HEK293T (cell line): ENCODE measurements around the gene ART5.
"Not testable (repeated sequence)": the region's sequence is repeated elsewhere in the genome, so short reads cannot be mapped to it uniquely, and the experiment has no call there.

Experiments used
- CTCF ChIA-PET: fragments of 350-600 bp; formaldehyde crosslinking; extraction: SDS; loops from one replicate; lab custom pipeline; 2021; ENCODE audit warnings: antibody characterized with exemption, inconsistent platforms; lab: Yijun Ruan, JAX
- POLR2A ChIA-PET: fragments of 350-600 bp; formaldehyde crosslinking; extraction: SDS; loops from one replicate; lab custom pipeline; 2020; ENCODE audit warnings: antibody characterized with exemption, inconsistent platforms; lab: Yijun Ruan, JAX
- DNase-seq: peaks from one replicate; pipeline ENCODE4 v3.0.0; 2012; ENCODE audit warnings: mixed read lengths; ENCODE audit errors: extremely low spot score
- ARNT ChIP-seq: fragments of 450-650 bp; IDR thresholded peaks from 2 replicates; pipeline ENCODE4 v1.6.1; 2017; ENCODE audit warnings: mild to moderate bottlenecking
- BHLHE40 ChIP-seq: fragments of 450-650 bp; IDR thresholded peaks from 2 replicates; pipeline ENCODE4 v1.6.1; 2016; ENCODE audit warnings: mild to moderate bottlenecking, moderate library complexity, borderline replicate concordance
- CTBP1 ChIP-seq: fragments of 450-650 bp; IDR thresholded peaks from 2 replicates; pipeline ENCODE4 v1.6.1; 2016; ENCODE audit warnings: borderline replicate concordance
- ELF4 ChIP-seq: fragments of 450-650 bp; IDR thresholded peaks from 2 replicates; pipeline ENCODE4 v1.6.1; 2017; ENCODE audit warnings: antibody characterized with exemption
- FOXA1 ChIP-seq: fragments of 450-650 bp; IDR thresholded peaks from 2 replicates; pipeline ENCODE4 v1.6.1; 2016; ENCODE audit warnings: mild to moderate bottlenecking
- FOXK2 ChIP-seq: fragments of 450-650 bp; IDR thresholded peaks from 2 replicates; pipeline ENCODE4 v1.6.1; 2016; ENCODE audit warnings: mild to moderate bottlenecking
- FOXM1 ChIP-seq: fragments of 450-650 bp; IDR thresholded peaks from 2 replicates; pipeline ENCODE4 v1.6.1; 2017; ENCODE audit warnings: mild to moderate bottlenecking, borderline replicate concordance
- HDGF ChIP-seq: fragments of 450-650 bp; IDR thresholded peaks from 2 replicates; pipeline ENCODE4 v1.6.1; 2017; ENCODE audit warnings: antibody characterized with exemption, borderline replicate concordance
- L3MBTL2 ChIP-seq: fragments of 450-650 bp; conservative IDR thresholded peaks from 2 replicates; pipeline ENCODE4 v1.6.1; 2016; ENCODE audit warnings: mild to moderate bottlenecking
- LEF1 ChIP-seq: fragments of 450-650 bp; IDR thresholded peaks from 2 replicates; pipeline ENCODE4 v1.6.1; 2017; ENCODE audit warnings: mild to moderate bottlenecking, borderline replicate concordance
- NFRKB ChIP-seq: fragments of 450-650 bp; IDR thresholded peaks from 2 replicates; pipeline ENCODE4 v1.6.1; 2016; ENCODE audit warnings: mild to moderate bottlenecking, moderate library complexity
- PKNOX1 ChIP-seq: fragments of 450-650 bp; IDR thresholded peaks from 2 replicates; pipeline ENCODE4 v1.6.1; 2016
- SP1 ChIP-seq: fragments of 450-650 bp; IDR thresholded peaks from 2 replicates; pipeline ENCODE4 v1.6.1; 2017
- SUZ12 ChIP-seq: fragments of 450-650 bp; IDR thresholded peaks from 2 replicates; pipeline ENCODE4 v1.6.1; 2016; ENCODE audit warnings: mild to moderate bottlenecking
- TARDBP ChIP-seq: fragments of 450-650 bp; IDR thresholded peaks from 2 replicates; pipeline ENCODE4 v1.6.1; 2016
- ZNF384 ChIP-seq: fragments of 450-650 bp; IDR thresholded peaks from 2 replicates; pipeline ENCODE4 v1.6.1; 2016

The ART5 gene

DNA sequence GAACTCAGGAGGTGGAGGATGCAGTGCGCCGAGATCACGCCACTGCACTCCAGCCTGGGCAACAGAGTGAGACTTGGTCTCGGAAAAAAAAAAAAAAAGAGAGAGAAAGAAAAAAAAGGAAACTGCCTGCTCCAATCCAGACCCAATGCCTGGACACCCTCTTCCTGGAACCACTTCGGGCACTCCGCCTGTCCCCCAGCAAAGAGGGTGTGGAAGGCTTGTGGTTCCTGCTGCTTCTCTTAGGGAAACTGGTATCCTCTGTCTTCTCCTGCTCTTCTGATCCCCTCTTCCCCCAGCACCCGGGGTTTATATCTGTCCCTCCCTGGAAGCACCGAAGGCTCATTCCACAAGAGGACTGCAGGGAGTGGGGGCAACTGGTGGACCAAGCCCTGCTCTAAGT is 16.5 kb upstream of the ART5 start:
- ChIA-PET CTCF (no interaction called here), POLR2A (no interaction called here)
- DNase-seq: no peak
- TF ChIP-seq FOXK2: no peak
- TF ChIP-seq ELF4: no peak
- TF ChIP-seq NFRKB: no peak
- TF ChIP-seq HDGF: no peak
- TF ChIP-seq FOXA1: no peak
- no peak for TF ChIP-seq SUZ12
- no peak for TF ChIP-seq LEF1
- no peak for TF ChIP-seq SP1
- TF ChIP-seq TARDBP: no peak
- TF ChIP-seq PKNOX1: no peak
- TF ChIP-seq ZNF384: no peak
- no peak for TF ChIP-seq BHLHE40
- TF ChIP-seq ARNT: no peak
- no peak for TF ChIP-seq CTBP1
- no peak for TF ChIP-seq FOXM1
- TF ChIP-seq L3MBTL2: no peak

DNA sequence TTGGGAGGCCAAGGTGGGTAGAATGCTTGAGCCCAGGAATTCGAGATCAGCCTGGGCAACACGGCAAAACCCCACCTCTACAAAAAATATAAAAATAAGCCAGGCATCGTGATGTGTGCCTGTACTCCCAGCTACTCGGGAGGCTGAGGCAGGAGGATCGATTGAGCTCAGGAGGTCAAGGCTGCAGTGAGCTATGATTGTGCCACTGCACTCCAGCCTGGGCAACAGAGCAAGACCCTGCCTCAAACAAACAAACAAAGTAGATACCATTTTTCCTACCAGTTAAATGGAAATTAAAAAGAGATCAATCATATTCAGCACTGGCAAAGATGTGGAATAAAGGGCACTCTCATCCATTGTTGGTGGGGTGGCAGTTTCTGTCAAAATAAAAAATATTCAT is 15.5 kb upstream of the ART5 start:
- DNase-seq, POLR2A ChIA-PET, CTCF ChIA-PET: not testable (repeated sequence)

GRCh38 chr11:3655547-3655946 is 13.8 kb upstream of the ART5 start:
- peak; percentile 62 for TF ChIP-seq L3MBTL2
- no peak for TF ChIP-seq SUZ12
- ChIA-PET POLR2A (interaction anchor here (1.2 kb wide), 1 partner anchor 12 kb away, joined by 4 read pairs; no protein-coding TSS in a partner anchor), CTCF (no interaction called here)
- no peak for DNase-seq

- CTCF ChIA-PET, DNase-seq, POLR2A ChIA-PET: not testable (repeated sequence)
These were observed 10.7 kb upstream of the ART5 start for GRCh38 chr11:3652514-3652913.

DNA sequence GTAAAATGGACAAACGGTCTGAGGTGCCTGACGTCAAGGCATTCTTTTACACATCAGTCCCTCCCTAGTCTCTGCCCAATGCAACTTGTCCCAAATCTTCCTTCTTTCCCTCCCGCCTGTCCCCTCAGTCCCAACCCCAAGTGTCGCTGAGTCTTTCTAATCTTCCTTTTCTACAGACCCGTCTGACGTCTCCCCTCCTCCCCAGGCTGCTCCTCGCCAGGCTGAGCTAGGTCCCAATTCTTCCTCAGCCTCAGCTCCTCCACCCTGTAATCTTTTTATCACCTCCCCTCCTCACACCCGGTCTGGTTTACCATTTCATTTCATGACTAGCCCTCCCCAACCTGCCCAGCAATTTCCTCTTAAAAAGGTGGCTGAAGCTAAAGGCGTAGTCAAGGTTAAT is 7.6 kb upstream of the ART5 start:
- DNase-seq, CTCF ChIA-PET, POLR2A ChIA-PET: not testable (repeated sequence)

- POLR2A ChIA-PET, CTCF ChIA-PET, DNase-seq: not testable (repeated sequence)
These were observed 7.1 kb upstream of the ART5 start for GRCh38 chr11:3648843-3649242.

- TF ChIP-seq ZNF384: no peak
- TF ChIP-seq BHLHE40: no peak
- no peak for TF ChIP-seq SUZ12
- no peak for TF ChIP-seq PKNOX1
- no peak for TF ChIP-seq TARDBP
- no peak for TF ChIP-seq FOXA1
- no peak for TF ChIP-seq FOXM1
- TF ChIP-seq HDGF: no peak
- TF ChIP-seq SP1: no peak
- no peak for TF ChIP-seq LEF1
- TF ChIP-seq ELF4: no peak
- CTCF ChIA-PET: no interaction called here
These were observed 3.8 kb upstream of the ART5 start for GRCh38 chr11:3645552-3645951.

DNA sequence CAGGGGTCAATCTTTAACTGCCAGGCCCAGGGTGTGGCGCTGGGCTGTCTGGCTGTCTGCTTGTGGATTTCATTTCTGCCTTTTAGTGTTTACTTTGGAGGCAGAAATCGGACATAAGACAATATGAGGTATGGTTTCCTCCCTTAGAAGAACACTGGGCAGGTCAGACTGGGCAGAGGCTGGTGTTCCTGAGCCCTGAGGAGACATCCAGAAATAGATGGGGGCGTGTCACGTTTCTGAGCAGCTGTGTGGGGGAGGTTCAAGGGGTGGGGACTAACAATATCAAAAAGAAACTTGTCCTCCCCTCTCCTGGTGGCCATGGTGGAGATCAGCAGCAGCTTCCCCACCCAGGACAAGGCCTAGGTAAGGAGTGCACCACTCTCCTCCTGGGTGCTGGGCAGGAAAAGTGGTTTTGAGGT is 3.0 kb upstream of the ART5 start, which contains the start of gene ART1:
Gene ART1, plus strand, starts transcription at position 312 of the 419 bp plus-strand sequence. CDS start 14,086 bp downstream, outside the sequence.
- TF ChIP-seq PKNOX1 (no peak), ELF4 (no peak), TARDBP (no peak), SP1 (no peak), LEF1 (no peak), ZNF384 (no peak), FOXM1 (no peak), SUZ12 (no peak), CTBP1 (no peak), HDGF (no peak), NFRKB (no peak), BHLHE40 (no peak), L3MBTL2 (no peak), FOXK2 (no peak), FOXA1 (no peak), ARNT (no peak)
- ChIA-PET CTCF (no interaction called here), POLR2A (no interaction called here)
- peak; percentile 40 for DNase-seq

More at GRCh38 chr11:3645552-3645951, 3.8 kb upstream of the ART5 start:
- DNase-seq: no peak
- POLR2A ChIA-PET: no interaction called here

GRCh38 chr11:3643102-3643546 is 1.3 kb upstream of the ART5 start:
- not testable (repeated sequence) for DNase-seq
- CTCF ChIA-PET: interaction anchor here (1.3 kb wide), 1 partner anchor 33 kb away, joined by 4 read pairs; no protein-coding TSS in a partner anchor
- POLR2A ChIA-PET: interaction anchor here (0.9 to 1.0 kb wide), 2 partner anchors 12 to 13 kb away, joined by 4 read pairs; no protein-coding TSS in a partner anchor
